ENCODE data around the gene GLMN. TPM values are rescaled to one million over a fixed set of nuclear protein-coding genes. Genes with fewer than 3 reads are reported as not detected.
"Not testable (repeated sequence)": the region's sequence is repeated elsewhere in the genome, so short reads cannot be mapped to it uniquely, and the experiment has no call there.

GLMN gene
- total RNA-seq, 1 donor from 2014 or later, result 28.5 TPM

DNA sequence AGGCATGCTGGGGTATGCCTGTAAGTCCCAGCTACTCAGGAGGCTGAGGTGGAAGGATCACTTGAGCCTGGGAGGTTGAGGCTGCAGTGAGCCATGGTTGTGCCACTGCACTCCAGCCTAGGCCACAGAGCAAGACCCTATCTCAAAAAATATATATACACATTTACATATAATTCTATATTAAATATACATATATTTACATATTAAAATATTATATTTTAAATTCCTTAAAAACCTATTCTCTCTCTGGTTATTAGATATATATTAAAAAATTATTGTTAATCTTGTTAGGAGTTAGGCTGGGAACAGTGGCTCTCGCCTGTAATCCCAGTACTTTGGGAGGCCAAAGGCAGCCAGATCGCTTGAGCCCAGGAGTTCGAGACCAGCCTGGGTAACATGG, 22.7 kb downstream of the GLMN start:
- DNase-seq, result no peak
- H3K4me1 Mint-ChIP-seq, result peaks cover 5% of the 10 kb centered on the region
- no peak overlapping the region for H3K27ac Mint-ChIP-seq
- intact Hi-C loops (cut with micrococcal nuclease), result no loop called here
- peaks cover 61% of the 10 kb centered on the region for H3K36me3 Mint-ChIP-seq (ENCODE audit: low read depth)
- no peak overlapping the region for H3K4me3 Mint-ChIP-seq
- H3K27me3 Mint-ChIP-seq, result no peaks in the 10 kb centered on the region
- no peaks in the 10 kb centered on the region for H3K9me3 Mint-ChIP-seq

DNA sequence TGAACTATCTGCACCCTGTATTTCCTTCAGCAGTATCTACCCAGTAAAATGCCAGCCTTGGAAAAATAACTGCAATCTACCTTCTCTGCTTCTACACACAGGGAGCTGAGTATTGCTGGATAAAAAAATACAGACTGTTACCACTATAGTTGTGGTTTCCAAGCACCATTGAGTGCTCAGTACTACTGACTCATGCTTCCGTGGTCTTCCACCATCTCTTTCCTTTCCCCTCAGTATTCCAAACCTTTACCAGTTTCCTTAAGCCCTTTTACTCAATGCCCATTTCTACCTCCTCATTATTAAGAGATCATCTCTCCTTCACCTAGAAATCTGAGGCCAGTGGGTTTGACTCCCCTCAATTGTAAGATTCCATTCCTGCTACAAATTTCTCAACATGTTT, 23.8 kb downstream of the GLMN start:
- no peak for DNase-seq
- no peak overlapping the region for H3K4me3 Mint-ChIP-seq
- intact Hi-C loops (cut with micrococcal nuclease), result no loop called here
- peaks cover 53% of the 10 kb centered on the region for H3K36me3 Mint-ChIP-seq (ENCODE audit: low read depth)
- H3K9me3 Mint-ChIP-seq, result no peaks in the 10 kb centered on the region
- no peaks in the 10 kb centered on the region for H3K27me3 Mint-ChIP-seq
- H3K27ac Mint-ChIP-seq, result no peak overlapping the region
- H3K4me1 Mint-ChIP-seq, result no peaks in the 10 kb centered on the region

DNA sequence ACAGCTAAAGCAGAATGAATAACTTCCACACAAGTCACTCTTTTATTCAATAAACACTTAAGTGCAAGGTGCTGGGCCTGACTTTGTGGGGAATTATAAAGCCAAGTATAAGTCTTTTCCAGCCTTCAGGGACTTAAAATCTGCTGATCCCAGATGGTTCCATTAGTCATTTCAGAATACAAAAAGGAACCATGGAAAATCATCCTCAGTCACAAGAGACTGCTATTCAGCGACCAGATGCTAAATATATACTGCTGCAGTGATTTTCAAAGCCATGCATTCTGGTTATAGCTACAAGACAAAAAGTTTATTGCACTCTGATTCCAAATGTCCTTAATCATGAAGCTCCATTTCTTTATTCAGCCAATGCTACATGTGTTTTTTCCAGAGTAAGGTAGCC, 25.7 kb downstream of the GLMN start:
- no peak overlapping the region for H3K27ac Mint-ChIP-seq
- H3K4me3 Mint-ChIP-seq, result no peak overlapping the region
- peaks cover 53% of the 10 kb centered on the region for H3K36me3 Mint-ChIP-seq (ENCODE audit: low read depth)
- no peaks in the 10 kb centered on the region for H3K4me1 Mint-ChIP-seq
- intact Hi-C loops (cut with micrococcal nuclease), result no loop called here
- H3K27me3 Mint-ChIP-seq, result no peaks in the 10 kb centered on the region
- no peaks in the 10 kb centered on the region for H3K9me3 Mint-ChIP-seq
- DNase-seq, result no peak

DNA sequence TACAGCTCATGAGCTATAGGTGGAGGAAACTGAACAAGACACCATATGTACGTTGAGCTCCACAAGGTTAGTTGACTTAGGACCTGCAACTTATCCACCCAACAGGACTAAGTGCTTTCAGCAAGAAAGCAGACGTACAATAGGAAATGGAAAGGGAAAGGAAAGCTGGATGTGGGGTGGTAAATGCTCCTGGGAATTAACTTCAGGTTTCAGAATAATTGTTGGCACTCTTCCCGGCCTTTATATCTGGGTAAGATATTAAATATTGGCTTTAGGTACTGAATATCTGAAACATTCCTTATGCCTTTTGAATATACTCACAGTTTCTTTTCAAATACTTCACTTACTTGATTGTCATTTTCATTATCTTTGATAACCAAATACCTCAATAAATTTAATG, 36.3 kb downstream of the GLMN start:
- no peak for DNase-seq
- Mint-ChIP-seq H3K9me3 (no peaks in the 10 kb centered on the region), H3K27ac (no peak overlapping the region), H3K4me3 (no peak overlapping the region), H3K36me3 (ENCODE audit: low read depth) (peaks cover 66% of the 10 kb centered on the region), H3K4me1 (no peaks in the 10 kb centered on the region), H3K27me3 (no peaks in the 10 kb centered on the region)
- intact Hi-C loops (cut with micrococcal nuclease), result no loop called here

DNA sequence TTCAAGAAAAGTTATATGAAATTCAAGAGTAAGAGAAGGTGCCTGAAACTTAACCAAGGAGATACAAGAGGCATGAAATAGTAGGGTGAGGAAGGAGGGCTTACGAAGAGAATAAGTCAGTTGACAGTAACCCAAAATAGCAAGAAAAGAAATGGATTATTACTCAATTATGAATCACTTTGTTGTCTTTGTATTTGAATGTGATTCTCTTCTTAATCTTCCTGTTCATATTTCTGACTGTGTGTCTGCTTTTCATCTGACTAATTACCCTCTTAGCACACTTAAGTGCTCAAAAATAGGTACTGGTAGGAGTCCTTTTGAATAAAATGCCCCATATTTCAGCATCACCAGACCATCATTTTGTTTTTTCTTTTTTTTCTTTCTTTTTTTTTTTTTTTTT, 39.4 kb downstream of the GLMN start:
- Mint-ChIP-seq H3K27me3 (no peaks in the 10 kb centered on the region), H3K36me3 (ENCODE audit: low read depth) (peaks cover 84% of the 10 kb centered on the region), H3K9me3 (peaks cover 18% of the 10 kb centered on the region), H3K4me3 (no peak overlapping the region), H3K27ac (no peak overlapping the region), H3K4me1 (peaks cover 2% of the 10 kb centered on the region)
- no peak for DNase-seq
- intact Hi-C loops (cut with micrococcal nuclease), result no loop called here

DNA sequence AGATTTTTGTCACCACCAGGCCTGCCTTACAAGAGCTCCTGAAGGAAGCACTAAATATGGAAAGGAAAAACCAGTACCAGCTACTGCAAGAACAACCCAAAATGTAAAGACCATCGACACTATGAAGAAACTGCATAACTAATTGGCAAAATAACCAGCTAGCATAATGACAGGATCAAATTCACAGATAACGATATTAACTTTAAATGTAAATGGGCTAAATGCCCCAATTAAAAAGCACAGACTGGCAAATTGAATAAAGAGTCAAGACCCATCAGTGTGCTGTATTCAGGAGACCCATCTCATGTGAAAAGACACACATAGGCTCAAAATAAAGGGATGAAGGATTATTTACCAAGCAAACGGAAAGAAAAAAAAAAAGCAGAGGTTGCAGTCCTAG, 44.1 kb downstream of the GLMN start:
- H3K4me1 Mint-ChIP-seq; DNase-seq; intact Hi-C loops (cut with micrococcal nuclease); H3K4me3 Mint-ChIP-seq; H3K27ac Mint-ChIP-seq; H3K27me3 Mint-ChIP-seq: not testable (repeated sequence)
- Mint-ChIP-seq H3K9me3 (peaks cover 24% of the 10 kb centered on the region), H3K36me3 (ENCODE audit: low read depth) (peaks cover 76% of the 10 kb centered on the region)

DNA sequence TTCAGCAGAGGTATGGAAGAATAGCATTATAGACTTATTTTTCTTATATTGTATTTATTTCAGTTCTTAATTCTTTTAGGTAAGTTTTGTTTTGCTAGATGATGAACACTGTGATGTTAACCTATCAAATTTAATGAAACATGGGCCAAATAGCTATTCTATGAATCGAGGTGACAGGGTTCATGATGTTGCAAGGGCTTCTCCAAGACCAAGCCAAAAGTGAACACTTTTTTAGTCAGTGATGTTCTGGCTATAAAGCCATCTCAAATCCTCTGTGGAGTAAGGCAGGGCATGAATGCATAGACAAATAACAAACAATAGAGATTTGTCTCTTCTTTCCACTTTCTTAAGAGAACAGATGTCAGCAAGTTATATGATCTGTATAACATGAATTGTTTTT, 54.4 kb downstream of the GLMN start:
- no peaks in the 10 kb centered on the region for H3K9me3 Mint-ChIP-seq
- H3K27ac Mint-ChIP-seq, result no peak overlapping the region
- intact Hi-C loops (cut with micrococcal nuclease), result no loop called here
- H3K27me3 Mint-ChIP-seq, result no peaks in the 10 kb centered on the region
- H3K4me1 Mint-ChIP-seq, result no peaks in the 10 kb centered on the region
- no peak for DNase-seq
- no peak overlapping the region for H3K4me3 Mint-ChIP-seq
- H3K36me3 Mint-ChIP-seq (ENCODE audit: low read depth), result peaks cover 14% of the 10 kb centered on the region

DNA sequence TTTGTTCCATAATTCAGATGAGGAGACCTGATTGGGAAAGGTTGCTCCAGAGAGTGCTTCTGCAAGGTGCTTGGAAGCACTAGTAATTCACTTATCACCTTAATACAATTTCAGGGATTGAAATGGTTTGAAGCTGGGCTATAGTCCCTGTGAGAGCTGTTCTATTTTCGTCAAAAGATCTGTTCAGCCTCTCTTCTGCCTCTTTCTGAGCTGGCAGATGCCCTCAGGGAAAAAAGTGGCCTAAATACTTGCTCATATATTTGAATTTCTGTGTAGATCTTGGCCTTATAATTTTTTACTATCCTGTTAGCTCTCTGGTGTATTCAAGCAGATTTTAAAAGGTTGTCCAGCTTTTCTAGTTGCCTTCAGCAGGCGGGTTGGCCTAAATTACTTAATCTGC, 58.8 kb downstream of the GLMN start:
- no peak overlapping the region for H3K4me3 Mint-ChIP-seq
- intact Hi-C loops (cut with micrococcal nuclease), result no loop called here
- no peak overlapping the region for H3K27ac Mint-ChIP-seq
- DNase-seq, result no peak
- H3K27me3 Mint-ChIP-seq, result peaks cover 7% of the 10 kb centered on the region
- no peaks in the 10 kb centered on the region for H3K36me3 Mint-ChIP-seq (ENCODE audit: low read depth)
- no peaks in the 10 kb centered on the region for H3K4me1 Mint-ChIP-seq
- no peaks in the 10 kb centered on the region for H3K9me3 Mint-ChIP-seq

DNA sequence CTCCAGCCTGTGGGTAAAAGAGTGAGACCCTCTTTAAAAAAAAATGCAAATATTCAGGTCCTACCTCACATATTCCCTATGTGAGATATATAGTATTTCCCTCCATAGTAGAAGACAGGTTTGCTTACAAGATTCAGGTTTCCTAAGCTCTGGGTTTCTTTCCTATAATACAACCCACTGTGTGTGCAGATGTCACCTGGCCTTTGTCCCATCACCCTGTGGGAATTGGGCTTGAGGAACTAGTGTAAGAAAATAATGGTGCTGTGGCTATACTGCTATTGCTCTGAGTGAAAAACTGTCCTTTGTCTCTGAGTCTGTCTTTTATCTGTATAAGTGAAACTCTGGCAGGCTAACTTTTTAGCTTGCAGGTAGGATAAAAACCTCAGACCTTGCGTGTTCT, 68.1 kb downstream of the GLMN start:
- Mint-ChIP-seq H3K4me1 (no peaks in the 10 kb centered on the region), H3K27ac (no peak overlapping the region), H3K4me3 (no peak overlapping the region), H3K36me3 (ENCODE audit: low read depth) (no peaks in the 10 kb centered on the region), H3K27me3 (peaks cover 10% of the 10 kb centered on the region), H3K9me3 (no peaks in the 10 kb centered on the region)
- intact Hi-C loops (cut with micrococcal nuclease), result no loop called here
- no peak for DNase-seq

DNA sequence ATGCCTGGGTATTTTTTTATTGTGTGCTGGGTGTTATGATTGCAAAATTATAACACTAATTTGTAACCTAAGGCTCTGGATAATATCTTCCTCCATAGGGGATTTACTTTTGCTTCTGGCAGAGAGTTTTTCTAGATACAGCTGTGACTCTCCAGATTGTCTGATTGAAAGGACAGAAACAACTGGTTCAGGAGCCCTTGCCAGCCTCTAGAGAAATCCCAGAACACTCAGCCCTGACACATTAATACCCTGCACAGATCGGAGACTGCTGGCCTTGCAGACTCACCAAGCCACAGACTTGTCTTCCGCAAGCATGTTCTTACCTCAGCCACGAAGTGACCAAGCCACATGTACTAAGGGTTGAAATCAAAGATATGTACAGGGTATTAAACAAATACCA, 70.4 kb downstream of the GLMN start:
- H3K4me3 Mint-ChIP-seq, result no peak overlapping the region
- intact Hi-C loops (cut with micrococcal nuclease), result no loop called here
- no peak overlapping the region for H3K27ac Mint-ChIP-seq
- no peaks in the 10 kb centered on the region for H3K9me3 Mint-ChIP-seq
- H3K4me1 Mint-ChIP-seq, result no peaks in the 10 kb centered on the region
- H3K27me3 Mint-ChIP-seq, result peaks cover 7% of the 10 kb centered on the region
- DNase-seq, result no peak
- no peaks in the 10 kb centered on the region for H3K36me3 Mint-ChIP-seq (ENCODE audit: low read depth)

DNA sequence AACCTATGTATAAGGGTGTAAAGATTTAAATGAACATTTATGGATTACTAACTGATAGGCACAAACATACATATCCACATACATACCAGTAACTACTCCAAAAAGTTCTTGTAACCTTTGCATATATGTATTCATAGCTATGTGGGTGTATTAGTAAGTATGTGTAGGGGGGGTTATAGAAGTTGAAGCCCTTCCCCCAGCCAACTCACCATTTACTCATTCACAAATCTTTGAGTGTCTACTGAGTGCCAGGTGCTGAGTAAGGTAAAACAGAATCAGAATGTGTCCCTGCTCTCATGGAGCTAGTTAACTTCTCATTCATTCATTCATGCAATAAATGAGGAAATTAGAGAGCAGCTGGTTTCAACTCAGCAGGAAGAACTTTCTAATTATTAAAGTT, 79.8 kb downstream of the GLMN start:
- Mint-ChIP-seq H3K36me3 (ENCODE audit: low read depth) (no peaks in the 10 kb centered on the region), H3K4me1 (no peaks in the 10 kb centered on the region), H3K4me3 (no peak overlapping the region), H3K27ac (no peak overlapping the region), H3K27me3 (peaks cover 4% of the 10 kb centered on the region), H3K9me3 (no peaks in the 10 kb centered on the region)
- no peak for DNase-seq
- intact Hi-C loops (cut with micrococcal nuclease), result no loop called here

DNA sequence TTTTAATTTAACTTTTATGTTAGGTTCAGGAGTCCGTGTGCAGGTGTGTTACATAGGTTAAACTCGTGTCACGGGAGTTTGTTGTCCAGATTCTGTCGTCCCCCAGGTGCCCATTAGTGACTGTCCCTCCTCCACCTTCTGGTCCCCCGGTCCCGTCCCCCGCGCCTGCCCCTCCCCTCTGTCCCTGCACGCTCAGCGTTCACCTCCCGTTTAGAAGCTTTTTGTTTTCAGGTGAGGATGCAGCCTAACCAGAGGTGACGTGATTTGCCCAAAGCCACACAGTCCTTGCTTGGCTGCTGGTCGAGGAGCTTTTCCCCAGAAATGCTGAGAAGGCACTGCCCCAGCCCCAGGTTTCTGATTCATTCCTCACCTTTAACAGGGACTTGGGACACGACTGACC, 80.2 kb downstream of the GLMN start:
- no peak overlapping the region for H3K4me3 Mint-ChIP-seq
- DNase-seq, result no peak
- H3K36me3 Mint-ChIP-seq (ENCODE audit: low read depth), result no peaks in the 10 kb centered on the region
- no peaks in the 10 kb centered on the region for H3K9me3 Mint-ChIP-seq
- H3K4me1 Mint-ChIP-seq, result no peaks in the 10 kb centered on the region
- intact Hi-C loops (cut with micrococcal nuclease), result no loop called here
- H3K27ac Mint-ChIP-seq, result no peak overlapping the region
- H3K27me3 Mint-ChIP-seq, result peaks cover 4% of the 10 kb centered on the region

DNA sequence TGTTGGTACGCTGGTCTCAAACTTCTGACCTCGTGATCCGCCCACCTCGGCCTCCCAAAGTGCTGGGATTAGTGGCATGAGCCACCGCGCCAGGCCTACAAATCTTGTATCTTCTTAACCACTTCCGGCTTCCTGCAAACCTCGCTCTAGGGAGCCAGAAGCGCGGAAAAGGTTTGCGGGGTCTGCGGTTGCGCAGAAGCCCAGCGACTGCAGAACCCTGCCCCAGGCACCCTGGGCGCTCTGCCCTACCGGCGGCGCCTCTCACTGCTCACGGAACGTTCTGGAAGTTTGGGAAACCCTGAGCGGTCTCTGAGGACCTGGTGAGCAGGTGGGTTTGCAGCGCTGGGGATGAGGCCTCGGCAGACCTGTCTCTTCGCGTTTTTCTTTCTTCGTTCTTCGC, 81.1 kb downstream of the GLMN start, which contains the start of gene C1orf146:
C1orf146 (plus strand) TSS at position 195 of the 400 bp plus-strand sequence. CDS start 13,506 bp downstream, outside the sequence.
- Mint-ChIP-seq H3K9me3 (no peaks in the 10 kb centered on the region), H3K4me1 (no peaks in the 10 kb centered on the region), H3K36me3 (ENCODE audit: low read depth) (no peaks in the 10 kb centered on the region)

DNA sequence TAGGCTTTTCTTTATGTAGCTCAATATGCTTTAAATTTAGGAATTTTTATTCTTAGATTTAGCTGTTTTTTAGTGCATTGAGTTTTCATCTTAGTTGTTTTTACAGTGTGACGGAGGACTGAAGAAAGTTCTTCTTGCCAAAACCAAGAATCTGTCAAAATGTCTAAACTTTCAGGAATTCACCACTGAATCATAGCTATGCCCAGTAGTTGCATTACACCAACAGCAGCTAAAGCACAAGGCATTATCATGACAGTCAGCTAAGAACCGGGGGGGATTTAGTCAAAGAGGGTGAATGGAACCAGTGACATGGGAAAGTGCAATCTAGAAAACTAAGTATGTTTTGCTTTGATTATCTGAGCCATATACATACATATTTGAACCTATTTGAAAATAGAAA, 87.6 kb downstream of the GLMN start:
- no peaks in the 10 kb centered on the region for H3K36me3 Mint-ChIP-seq (ENCODE audit: low read depth)
- H3K4me1 Mint-ChIP-seq, result peaks cover 7% of the 10 kb centered on the region
- H3K27ac Mint-ChIP-seq, result no peak overlapping the region
- intact Hi-C loops (cut with micrococcal nuclease), result no loop called here
- DNase-seq, result no peak
- peaks cover 4% of the 10 kb centered on the region for H3K27me3 Mint-ChIP-seq
- H3K4me3 Mint-ChIP-seq, result no peak overlapping the region
- H3K9me3 Mint-ChIP-seq, result peaks cover 8% of the 10 kb centered on the region

More for the DNA sequence above, 81.1 kb downstream of the GLMN start, which contains the start of gene C1orf146:
- H3K27me3 Mint-ChIP-seq, result peaks cover 4% of the 10 kb centered on the region
- H3K4me3 Mint-ChIP-seq, result no peak within 1 kb of the TSS
- DNase-seq, result no peak
- intact Hi-C loops (cut with micrococcal nuclease), result no loop called here
- H3K27ac Mint-ChIP-seq, result no peak within 1 kb of the TSS

DNA sequence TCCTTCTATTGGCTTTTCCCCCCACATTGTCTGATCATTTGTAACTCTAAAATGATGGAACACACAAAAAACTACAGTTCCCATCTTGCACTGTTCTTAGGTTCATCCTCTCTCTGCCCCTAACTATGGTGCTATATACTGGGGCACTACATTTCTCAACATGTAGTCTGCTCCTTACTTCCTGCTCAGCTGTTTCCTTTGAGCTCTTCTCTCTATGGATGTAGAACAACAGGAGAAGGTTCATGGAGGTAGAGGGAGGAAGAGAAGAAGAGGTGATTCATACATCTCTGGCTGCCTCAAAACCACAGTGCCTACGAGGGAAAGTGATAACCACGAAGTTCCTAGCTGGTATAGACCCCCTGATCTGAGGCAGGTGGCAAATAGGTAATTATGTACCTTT, 88.1 kb downstream of the GLMN start:
- peaks cover 4% of the 10 kb centered on the region for H3K27me3 Mint-ChIP-seq
- no peaks in the 10 kb centered on the region for H3K36me3 Mint-ChIP-seq (ENCODE audit: low read depth)
- intact Hi-C loops (cut with micrococcal nuclease), result no loop called here
- H3K4me3 Mint-ChIP-seq, result no peak overlapping the region
- peaks cover 11% of the 10 kb centered on the region for H3K9me3 Mint-ChIP-seq
- H3K4me1 Mint-ChIP-seq, result peaks cover 7% of the 10 kb centered on the region
- no peak for DNase-seq
- H3K27ac Mint-ChIP-seq, result no peak overlapping the region

Data from activated CD4-positive, alpha-beta T cell treated with anti-CD3 and anti-CD28 coated beads, Interleukin-2, amount 10 ng/mL, durations not matched to agents 24 days and 14 days (primary cell).